Right hindlimb (tissue), 1 donor: Measurements from ENCODE around the gene GPR87.

Source experiments
- DNase-seq: peaks from one replicate; pipeline ENCODE4 v3.0.0-alpha.2; 2018

GPR87 gene

GRCh38 chr3:151316267-151316991 lies at the start of gene GPR87:
TSS of gene GPR87 (minus strand) at chr3:151316820. CDS start at chr3:151300100, 16,720 bp downstream.
- no peak for DNase-seq

- no peak for DNase-seq
Observed at GRCh38 chr3:151362751-151363174, 46.1 kb upstream of the GPR87 start.

- DNase-seq, result no peak
Observed at GRCh38 chr3:151357463-151357850, 40.8 kb upstream of the GPR87 start.

GRCh38 chr3:151356794-151357462 lies 40.3 kb upstream of the GPR87 start:
- DNase-seq, result no peak

- no peak for DNase-seq
Observed at GRCh38 chr3:151351648-151352047, 35.0 kb upstream of the GPR87 start.

- no peak for DNase-seq
Observed at GRCh38 chr3:151351219-151351618, 34.6 kb upstream of the GPR87 start.

GRCh38 chr3:151350656-151351055 lies 34.0 kb upstream of the GPR87 start:
- no peak for DNase-seq

- DNase-seq, result no peak
Observed at GRCh38 chr3:151347432-151347831, 30.8 kb upstream of the GPR87 start.

GRCh38 chr3:151346292-151346691 lies 29.7 kb upstream of the GPR87 start:
- DNase-seq, result no peak

- DNase-seq, result peak; percentile 32
Observed at GRCh38 chr3:151345859-151346258, 29.2 kb upstream of the GPR87 start.

GRCh38 chr3:151331696-151332095 lies 15.1 kb upstream of the GPR87 start:
- DNase-seq, result no peak

GRCh38 chr3:151330899-151331298 lies 14.3 kb upstream of the GPR87 start:
- no peak for DNase-seq

GRCh38 chr3:151330379-151330778 lies 13.8 kb upstream of the GPR87 start:
- no peak for DNase-seq

- DNase-seq, result no peak
Observed at GRCh38 chr3:151329363-151329762, 12.7 kb upstream of the GPR87 start, which contains the start of gene P2RY13. TSS of gene P2RY13 (minus strand) at chr3:151329549. CDS start at chr3:151329528, 21 bp downstream.

- DNase-seq, result no peak
Observed at GRCh38 chr3:151328298-151328995, 11.8 kb upstream of the GPR87 start.

- DNase-seq, result no peak
Observed at GRCh38 chr3:151327571-151328198, 11.1 kb upstream of the GPR87 start.

- no peak for DNase-seq
Observed at GRCh38 chr3:151322511-151322910, 5.9 kb upstream of the GPR87 start.

- DNase-seq, result no peak
Observed at GRCh38 chr3:151321526-151321925, 4.9 kb upstream of the GPR87 start.

GRCh38 chr3:151320131-151320530 lies 3.5 kb upstream of the GPR87 start:
- DNase-seq, result no peak

GRCh38 chr3:151319628-151320027 lies 3.0 kb upstream of the GPR87 start:
- DNase-seq, result no peak

GRCh38 chr3:151318991-151319390 lies 2.4 kb upstream of the GPR87 start:
- DNase-seq, result no peak

- DNase-seq, result no peak
Observed at GRCh38 chr3:151318313-151318712, 1.7 kb upstream of the GPR87 start.

GRCh38 chr3:151315846-151316245 lies 774 bp downstream of the GPR87 start:
- DNase-seq, result no peak
